GM12865 (cell line): ENCODE data around the gene KLF1.
"Not testable (repeated sequence)": the region's sequence is repeated elsewhere in the genome, so short reads cannot be mapped to it uniquely, and the experiment has no call there.

Source experiments
- DNase-seq: peaks from one replicate; pipeline ENCODE4 v3.0.0; 2010; ENCODE audit warnings: low read depth
- H3K4me3 ChIP-seq: 2 replicates; pipeline ENCODE4 v1.5.1; 2011; ENCODE audit warnings: mild to moderate bottlenecking, low read depth, low read length, control low read depth
- CTCF ChIP-seq: IDR thresholded peaks from 2 replicates; pipeline ENCODE4 v1.5.1; 2011; ENCODE audit warnings: low read length, control low read depth, low read depth, inconsistent platforms; ENCODE audit not compliant: insufficient read depth; ENCODE audit errors: missing control alignments

The KLF1 gene

DNA sequence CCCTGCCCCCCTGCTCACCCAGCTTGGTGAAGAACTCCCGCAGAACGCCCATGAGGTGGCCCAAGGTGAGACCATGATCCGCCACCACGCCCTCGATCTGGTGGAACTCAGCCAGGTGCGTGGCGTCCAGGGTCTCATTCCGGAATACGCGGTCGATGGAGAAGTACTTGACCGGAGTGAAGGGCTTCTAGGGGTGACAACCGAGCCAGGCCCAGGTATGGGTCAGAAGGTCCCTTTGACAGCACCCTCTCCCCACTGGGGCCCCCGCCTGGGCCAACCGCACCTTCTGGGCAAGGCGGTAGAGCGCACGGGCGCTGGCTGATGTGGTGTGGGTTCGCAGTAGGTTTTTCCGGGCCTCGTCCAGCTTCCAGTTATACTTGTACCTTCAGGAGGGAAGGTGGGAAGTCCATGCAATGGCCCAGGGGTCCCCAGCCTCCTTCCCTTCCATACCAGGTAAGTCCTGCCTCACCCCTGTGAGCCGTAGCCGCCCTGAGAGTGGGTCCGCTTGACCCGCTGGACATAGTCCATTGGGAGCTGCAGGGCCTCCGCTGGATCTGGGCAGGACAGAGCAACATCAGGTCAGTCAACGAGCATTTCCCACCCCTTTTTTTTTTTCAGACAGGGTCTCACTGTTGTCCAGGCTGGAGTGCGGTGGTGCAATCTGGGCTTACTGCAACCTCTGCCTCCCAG lies 37.8 kb upstream of the KLF1 start:
- H3K4me3 ChIP-seq: no peak overlapping the region
- TF ChIP-seq CTCF: no peak
- DNase-seq: no peak

GRCh38 chr19:12922959-12923358 lies 36.0 kb upstream of the KLF1 start:
- no peak overlapping the region for H3K4me3 ChIP-seq
- DNase-seq: no peak
- no peak for TF ChIP-seq CTCF

- no peak for DNase-seq
- H3K4me3 ChIP-seq: no peak overlapping the region
- no peak for TF ChIP-seq CTCF
Observed at GRCh38 chr19:12921047-12921446, 34.0 kb upstream of the KLF1 start.

DNA sequence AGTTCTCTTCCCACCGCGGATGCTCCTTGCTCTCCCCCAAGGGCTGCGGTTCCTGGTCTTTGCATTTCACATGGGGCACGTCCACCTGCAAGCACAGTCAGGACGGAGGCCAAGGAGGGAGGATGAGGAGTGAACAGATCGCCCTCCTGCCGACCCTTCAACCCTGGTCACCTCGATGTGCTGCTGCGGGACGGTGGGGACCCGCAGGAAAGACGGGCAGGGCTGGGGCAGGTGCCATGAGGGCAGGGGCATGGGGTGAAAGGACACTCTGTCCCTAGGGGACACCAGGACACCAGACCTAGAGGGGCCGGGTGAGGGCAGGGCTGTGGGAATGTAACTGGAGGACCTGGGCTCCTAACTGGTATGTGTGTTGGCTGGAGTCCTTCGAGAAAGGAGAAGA lies 31.3 kb upstream of the KLF1 start:
- TF ChIP-seq CTCF: no peak
- DNase-seq: no peak
- no peak overlapping the region for H3K4me3 ChIP-seq

- DNase-seq, H3K4me3 ChIP-seq: not testable (repeated sequence)
Observed at GRCh38 chr19:12915860-12916259, 28.9 kb upstream of the KLF1 start.

- DNase-seq: no peak
- H3K4me3 ChIP-seq: no peak overlapping the region
- no peak for TF ChIP-seq CTCF
Observed at GRCh38 chr19:12913851-12914690, 27.1 kb upstream of the KLF1 start.

GRCh38 chr19:12913011-12913561 lies 26.1 kb upstream of the KLF1 start:
- no peak overlapping the region for H3K4me3 ChIP-seq
- no peak for DNase-seq
- TF ChIP-seq CTCF: no peak
